Mucosa of descending colon (tissue), 3 donors: ENCODE data around the gene PLA2G4F. TPM values are rescaled to one million over a fixed set of nuclear protein-coding genes. Genes with fewer than 3 reads are reported as not detected.

Experiments
- ATAC-seq: fragments of 200-7000 bp; cut with Tn5 transposase; one replicate; pipeline ENCODE4 v1.9.1; 2020; ENCODE audit warnings: mild to moderate bottlenecking, moderate library complexity
- DNase-seq, 3 donors: peaks; one replicate each; pipeline ENCODE4 v3.0.0-alpha.2; 2020
- H3K36me3 ChIP-seq: fragments of 200-600 bp; one replicate; pipeline ENCODE4 v1.8.0; 2021; ENCODE audit warnings: low read depth, mild to moderate bottlenecking
- H3K4me1 ChIP-seq: fragments of 200-600 bp; one replicate; pipeline ENCODE4 v1.8.0; 2021; ENCODE audit warnings: low read depth, mild to moderate bottlenecking
- H3K4me3 ChIP-seq: fragments of 200-600 bp; one replicate; pipeline ENCODE4 v1.8.0; 2021; ENCODE audit warnings: mild to moderate bottlenecking
- H3K9me3 ChIP-seq: fragments of 200-600 bp; one replicate; pipeline ENCODE4 v1.8.0; 2021; ENCODE audit warnings: mild to moderate bottlenecking
- CTCF ChIP-seq: fragments of 200-600 bp; IDR thresholded peaks from one replicate; pipeline ENCODE4 v1.8.0; 2022; ENCODE audit warnings: antibody characterized with exemption, mild to moderate bottlenecking
- intact Hi-C, 2 donors: fragments of 100-400 bp; cut with DNase I in 1 of 2; cut with micrococcal nuclease in 1 of 2; formaldehyde crosslinking; loops; one replicate each; pipeline versions ENCODE4 v1.11.0 to v1.11.1; 2022; cut with DNase I, micrococcal nuclease
- total RNA-seq, 3 donors: library from RNA; stranded (reverse); fragmentation: NEBNext Ultra II Directional in 2 of 3; extraction: Animal tissue kit (Norgen Biotek cat#: 25700) in 2 of 3; gene quantifications; one replicate each; pipeline versions ENCODE4 v1.2.1 to v1.2.4, GENCODE V29; 2021 to 2023
- donor health status: DM: no; HTN: no; CAD: no; lungs with moderate emphysema.
- donor health status: DM: no; HTN: no; CAD: no.
- donor health status: DM: no; HTN: yes; CAD: no.

Gene PLA2G4F
- total RNA-seq, 3 donors from 2014 or later, result 23.4 to 66.9 (median 41.2) TPM

- no peaks in the 10 kb centered on the region for H3K36me3 ChIP-seq
- peaks cover 6% of the 10 kb centered on the region for H3K4me1 ChIP-seq
- no peak for ATAC-seq
- TF ChIP-seq CTCF, result no peak
- intact Hi-C loops, result no loop called here
- H3K4me3 ChIP-seq, result no peak overlapping the region
- H3K9me3 ChIP-seq, result peaks cover 24% of the 10 kb centered on the region
- DNase-seq, result no peak
Observed at GRCh38 chr15:42141246-42141645, 15.2 kb downstream of the PLA2G4F start.

- no peak for DNase-seq
- no peak for TF ChIP-seq CTCF
- intact Hi-C loops, result no loop called here
Observed at GRCh38 chr15:42140383-42141070, 15.9 kb downstream of the PLA2G4F start.

GRCh38 chr15:42139596-42139995 lies 16.8 kb downstream of the PLA2G4F start:
- intact Hi-C loops, result no loop called here
- no peak for TF ChIP-seq CTCF
- peak; percentile 46 for ATAC-seq
- Histone ChIP-seq H3K4me1 (peaks cover 6% of the 10 kb centered on the region), H3K9me3 (peaks cover 24% of the 10 kb centered on the region), H3K36me3 (no peaks in the 10 kb centered on the region), H3K4me3 (no peak overlapping the region)
- DNase-seq, result peak in 1 of 3 donors; percentile 57

More at GRCh38 chr15:42140383-42141070, 15.9 kb downstream of the PLA2G4F start:
- H3K36me3 ChIP-seq, result no peaks in the 10 kb centered on the region
- H3K9me3 ChIP-seq, result peaks cover 24% of the 10 kb centered on the region
- H3K4me1 ChIP-seq, result peaks cover 6% of the 10 kb centered on the region
- no peak overlapping the region for H3K4me3 ChIP-seq
- ATAC-seq, result no peak

GRCh38 chr15:42138968-42139386 lies 17.5 kb downstream of the PLA2G4F start:
- H3K9me3 ChIP-seq, result peaks cover 24% of the 10 kb centered on the region
- no peak overlapping the region for H3K4me3 ChIP-seq
- H3K36me3 ChIP-seq, result no peaks in the 10 kb centered on the region
- peak; percentile 66 for ATAC-seq
- H3K4me1 ChIP-seq, result peaks cover 6% of the 10 kb centered on the region
- intact Hi-C loops, result no loop called here
- TF ChIP-seq CTCF, result no peak
- peak in 2 of 3 donors; percentile 62 to 87 for DNase-seq

- no peak overlapping the region for H3K4me3 ChIP-seq
- no peak for DNase-seq
- H3K9me3 ChIP-seq, result peaks cover 24% of the 10 kb centered on the region
- peaks cover 6% of the 10 kb centered on the region for H3K4me1 ChIP-seq
- ATAC-seq, result no peak
- no peaks in the 10 kb centered on the region for H3K36me3 ChIP-seq
- no peak for TF ChIP-seq CTCF
- intact Hi-C loops, result no loop called here
Observed at GRCh38 chr15:42138411-42138810, 18.0 kb downstream of the PLA2G4F start.
